HG03558 (cell line): Measurements from ENCODE around the gene TMEM163.

Source experiments
- ATAC-seq: cut with Tn5 transposase; IDR thresholded peaks from one replicate; pipeline ENCODE4 v1.9.1; 2021; ENCODE audit warnings: moderate number of reproducible peaks; ENCODE audit not compliant: unreplicated experiment; ENCODE audit errors: extremely low read depth

TMEM163 gene

GRCh38 chr2:134421556-134422328 is 297.1 kb downstream of the TMEM163 start:
- ATAC-seq = no peak

- no peak for ATAC-seq
Measured at GRCh38 chr2:134420920-134421319, 297.9 kb downstream of the TMEM163 start.

GRCh38 chr2:134420259-134420658 is 298.5 kb downstream of the TMEM163 start:
- ATAC-seq = no peak

GRCh38 chr2:134417968-134418582 is 300.7 kb downstream of the TMEM163 start:
- no peak for ATAC-seq

GRCh38 chr2:134416637-134417036 is 302.2 kb downstream of the TMEM163 start:
- no peak for ATAC-seq

GRCh38 chr2:134416018-134416417 is 302.8 kb downstream of the TMEM163 start:
- no peak for ATAC-seq

- ATAC-seq = no peak
Measured at GRCh38 chr2:134413912-134414311, 304.9 kb downstream of the TMEM163 start.

- ATAC-seq = no peak
Measured at GRCh38 chr2:134413430-134413829, 305.4 kb downstream of the TMEM163 start.

- ATAC-seq = no peak
Measured at GRCh38 chr2:134412639-134412999, 306.2 kb downstream of the TMEM163 start.

GRCh38 chr2:134411828-134412638 is 306.8 kb downstream of the TMEM163 start:
- ATAC-seq = peak; percentile 90

- ATAC-seq = no peak
Measured at GRCh38 chr2:134411279-134411827, 307.4 kb downstream of the TMEM163 start.

- no peak for ATAC-seq
Measured at GRCh38 chr2:134410831-134411231, 308.0 kb downstream of the TMEM163 start.

- ATAC-seq = no peak
Measured at GRCh38 chr2:134410006-134410405, 308.8 kb downstream of the TMEM163 start.

- ATAC-seq = no peak
Measured at GRCh38 chr2:134408791-134409190, 310.0 kb downstream of the TMEM163 start.

- ATAC-seq = no peak
Measured at GRCh38 chr2:134408386-134408785, 310.4 kb downstream of the TMEM163 start.

GRCh38 chr2:134407154-134407890 is 311.5 kb downstream of the TMEM163 start:
- no peak for ATAC-seq

- no peak for ATAC-seq
Measured at GRCh38 chr2:134406736-134407135, 312.1 kb downstream of the TMEM163 start.

- no peak for ATAC-seq
Measured at GRCh38 chr2:134406311-134406710, 312.5 kb downstream of the TMEM163 start.
